MM.1S (cell line): Measurements from ENCODE around the gene NDUFS6.

ENCODE experiments used
- DNase-seq: peaks from one replicate; pipeline ENCODE4 v3.0.0-alpha.2; 2015
- H2AFZ ChIP-seq: fragments of 300-600 bp; sonication (generic); 2 replicates; pipeline ENCODE4 v1.6.0; 2016; ENCODE audit warnings: antibody characterized with exemption, low read length
- H3F3A ChIP-seq: fragments of 300-600 bp; sonication (generic); 2 replicates; pipeline ENCODE4 v1.6.1; 2016; ENCODE audit warnings: mild to moderate bottlenecking, antibody characterized with exemption, low read length, moderate library complexity, mixed read lengths; ENCODE audit not compliant: insufficient read depth
- H3K27ac ChIP-seq: fragments of 300-600 bp; sonication (generic); 2 replicates; pipeline ENCODE4 v1.5.1; 2016; ENCODE audit warnings: mild to moderate bottlenecking, low read length
- H3K27me3 ChIP-seq: fragments of 300-600 bp; sonication (generic); replicated peaks from 2 replicates; pipeline ENCODE4 v1.6.0; 2016; ENCODE audit warnings: low read length; ENCODE audit not compliant: insufficient read depth
- H3K36me3 ChIP-seq: fragments of 300-600 bp; sonication (generic); replicated peaks from 2 replicates; pipeline ENCODE4 v1.6.1; 2016; ENCODE audit warnings: mild to moderate bottlenecking, low read length, mixed read lengths; ENCODE audit not compliant: insufficient read depth
- H3K4me1 ChIP-seq: fragments of 300-600 bp; sonication (generic); 2 replicates; pipeline ENCODE4 v1.6.1; 2016; ENCODE audit warnings: low read length, mixed read lengths
- H3K4me2 ChIP-seq: fragments of 300-600 bp; sonication (generic); 2 replicates; pipeline ENCODE4 v1.6.0; 2016; ENCODE audit warnings: low read depth, low read length
- H3K4me3 ChIP-seq: fragments of 300-600 bp; sonication (generic); 2 replicates; pipeline ENCODE4 v1.5.1; 2016; ENCODE audit warnings: low read length, mixed read lengths
- H3K79me2 ChIP-seq: fragments of 300-600 bp; sonication (generic); 2 replicates; pipeline ENCODE4 v1.6.1; 2016; ENCODE audit warnings: mixed run types, low read length, mixed read lengths
- H3K9ac ChIP-seq: fragments of 300-600 bp; sonication (generic); 2 replicates; pipeline ENCODE4 v1.6.1; 2016; ENCODE audit warnings: low read length, mixed read lengths
- H3K9me2 ChIP-seq: fragments of 300-600 bp; sonication (generic); replicated peaks from 2 replicates; pipeline ENCODE4 v1.6.1; 2016; ENCODE audit warnings: mild to moderate bottlenecking, low read length, mixed read lengths; ENCODE audit not compliant: insufficient read depth
- H3K9me3 ChIP-seq: fragments of 300-600 bp; sonication (generic); replicated peaks from 2 replicates; pipeline ENCODE4 v1.6.1; 2016; ENCODE audit warnings: mild to moderate bottlenecking, low read length, mixed read lengths; ENCODE audit not compliant: insufficient read depth
- H4K20me1 ChIP-seq: fragments of 300-600 bp; sonication (generic); 2 replicates; pipeline ENCODE4 v1.6.1; 2016; ENCODE audit warnings: mild to moderate bottlenecking, low read length, moderate library complexity, mixed read lengths; ENCODE audit not compliant: insufficient read depth
- EZH2 ChIP-seq: fragments of 300-600 bp; sonication (generic); optimal IDR thresholded peaks from 2 replicates; pipeline ENCODE3; 2017; ENCODE audit warnings: low read depth, mild to moderate bottlenecking, antibody characterized with exemption, low read length, mixed read lengths
- EZH2phosphoT487 ChIP-seq: fragments of 300-600 bp; sonication (generic); IDR thresholded peaks from 2 replicates; pipeline ENCODE4 v1.6.1; 2018; ENCODE audit warnings: antibody characterized with exemption, low read length
- TF ChIP-seq, protein P1 (sequence below): fragments of 300-600 bp; sonication (generic); IDR thresholded peaks from 2 replicates; pipeline ENCODE4 v1.5.1; 2016; ENCODE audit warnings: antibody characterized with exemption, low read length, mixed read lengths

Gene NDUFS6

DNA sequence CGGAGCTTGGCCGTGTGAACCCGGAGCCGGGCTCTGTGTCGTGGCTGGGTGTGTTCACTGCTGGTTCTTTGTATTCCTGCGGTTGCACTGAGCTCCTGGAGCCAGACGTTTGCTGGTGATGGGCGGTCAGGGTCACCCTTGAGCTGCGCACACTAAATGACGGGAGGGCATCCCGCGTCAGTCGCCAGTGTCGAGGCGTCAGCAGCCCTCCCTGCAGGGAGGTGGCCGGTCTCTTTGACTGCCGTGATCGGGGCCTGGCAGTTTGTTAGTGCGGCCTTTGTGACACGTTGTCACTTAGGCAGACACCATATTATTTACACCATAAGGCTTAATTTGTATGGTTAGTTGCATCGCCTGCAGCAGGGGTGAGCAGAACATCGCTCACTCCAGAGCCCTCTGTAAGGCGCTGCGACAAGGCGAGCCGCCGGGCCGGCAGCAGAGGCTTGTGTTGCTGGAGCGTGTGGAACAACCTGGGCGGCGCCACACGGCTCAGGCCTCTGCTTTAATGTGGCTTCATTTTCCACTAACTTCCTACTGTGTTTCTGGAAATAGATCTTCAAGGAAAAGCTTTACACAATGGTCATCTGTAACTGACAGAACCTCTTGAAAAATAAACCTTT is 8.3 kb downstream of the NDUFS6 start:
- Histone ChIP-seq H3K9me2 (no peaks in the 10 kb centered on the region), H3K9me3 (no peaks in the 10 kb centered on the region), H3K4me1 (no peaks in the 10 kb centered on the region), H3K4me2 (no peak overlapping the region), H3K9ac (no peak overlapping the region), H3K27me3 (no peaks in the 10 kb centered on the region), H2AFZ (no peak overlapping the region), H4K20me1 (no peaks in the 10 kb centered on the region), H3K4me3 (no peak overlapping the region), H3K79me2 (peaks cover 70% of the 10 kb centered on the region), H3F3A (no peaks in the 10 kb centered on the region), H3K36me3 (peaks cover 28% of the 10 kb centered on the region), H3K27ac (no peak overlapping the region)
- no peak for TF ChIP-seq EZH2phosphoT487
- TF ChIP-seq, protein P1, sequence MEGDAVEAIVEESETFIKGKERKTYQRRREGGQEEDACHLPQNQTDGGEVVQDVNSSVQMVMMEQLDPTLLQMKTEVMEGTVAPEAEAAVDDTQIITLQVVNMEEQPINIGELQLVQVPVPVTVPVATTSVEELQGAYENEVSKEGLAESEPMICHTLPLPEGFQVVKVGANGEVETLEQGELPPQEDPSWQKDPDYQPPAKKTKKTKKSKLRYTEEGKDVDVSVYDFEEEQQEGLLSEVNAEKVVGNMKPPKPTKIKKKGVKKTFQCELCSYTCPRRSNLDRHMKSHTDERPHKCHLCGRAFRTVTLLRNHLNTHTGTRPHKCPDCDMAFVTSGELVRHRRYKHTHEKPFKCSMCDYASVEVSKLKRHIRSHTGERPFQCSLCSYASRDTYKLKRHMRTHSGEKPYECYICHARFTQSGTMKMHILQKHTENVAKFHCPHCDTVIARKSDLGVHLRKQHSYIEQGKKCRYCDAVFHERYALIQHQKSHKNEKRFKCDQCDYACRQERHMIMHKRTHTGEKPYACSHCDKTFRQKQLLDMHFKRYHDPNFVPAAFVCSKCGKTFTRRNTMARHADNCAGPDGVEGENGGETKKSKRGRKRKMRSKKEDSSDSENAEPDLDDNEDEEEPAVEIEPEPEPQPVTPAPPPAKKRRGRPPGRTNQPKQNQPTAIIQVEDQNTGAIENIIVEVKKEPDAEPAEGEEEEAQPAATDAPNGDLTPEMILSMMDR: no peak
- TF ChIP-seq EZH2: no peak
- no peak for DNase-seq

DNA sequence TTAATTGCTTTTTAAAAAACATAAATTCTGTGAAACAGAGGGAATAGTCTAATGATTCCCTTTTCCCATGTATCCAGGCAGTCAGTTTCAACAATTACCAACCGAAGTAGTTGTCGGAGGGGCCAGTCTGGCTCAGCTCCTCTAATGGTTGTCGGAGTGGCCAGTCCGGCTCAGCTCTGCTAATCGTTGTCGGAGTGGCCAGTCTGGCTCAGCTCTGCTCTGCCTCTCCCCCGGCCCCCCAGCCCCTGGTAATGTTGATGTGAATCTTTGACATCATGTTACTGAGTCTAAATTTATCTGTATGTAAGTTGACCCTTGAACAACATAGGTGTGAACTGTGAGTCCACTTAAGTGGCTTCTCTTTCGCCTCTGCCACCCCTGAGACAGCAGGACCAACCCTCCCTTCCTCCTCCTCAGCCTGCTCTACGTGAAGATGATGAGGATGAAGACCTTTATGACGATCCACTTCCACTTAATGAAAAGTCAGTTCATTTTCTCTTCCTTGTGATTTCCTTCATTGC is 9.4 kb downstream of the NDUFS6 start:
- H4K20me1 ChIP-seq: no peaks in the 10 kb centered on the region
- H3K4me3 ChIP-seq: no peak overlapping the region
- no peaks in the 10 kb centered on the region for H3K4me1 ChIP-seq
- H3K4me2 ChIP-seq: no peak overlapping the region
- H3K27me3 ChIP-seq: no peaks in the 10 kb centered on the region
- H3K27ac ChIP-seq: no peak overlapping the region
- no peaks in the 10 kb centered on the region for H3F3A ChIP-seq
- H3K9me2 ChIP-seq: no peaks in the 10 kb centered on the region
- no peak overlapping the region for H3K9ac ChIP-seq
- TF ChIP-seq EZH2phosphoT487 (no peak), EZH2 (no peak)
- TF ChIP-seq, protein P1: no peak
- DNase-seq: no peak
- peaks cover 59% of the 10 kb centered on the region for H3K79me2 ChIP-seq
- no peak overlapping the region for H2AFZ ChIP-seq
- no peaks in the 10 kb centered on the region for H3K9me3 ChIP-seq
- peaks cover 33% of the 10 kb centered on the region for H3K36me3 ChIP-seq

DNA sequence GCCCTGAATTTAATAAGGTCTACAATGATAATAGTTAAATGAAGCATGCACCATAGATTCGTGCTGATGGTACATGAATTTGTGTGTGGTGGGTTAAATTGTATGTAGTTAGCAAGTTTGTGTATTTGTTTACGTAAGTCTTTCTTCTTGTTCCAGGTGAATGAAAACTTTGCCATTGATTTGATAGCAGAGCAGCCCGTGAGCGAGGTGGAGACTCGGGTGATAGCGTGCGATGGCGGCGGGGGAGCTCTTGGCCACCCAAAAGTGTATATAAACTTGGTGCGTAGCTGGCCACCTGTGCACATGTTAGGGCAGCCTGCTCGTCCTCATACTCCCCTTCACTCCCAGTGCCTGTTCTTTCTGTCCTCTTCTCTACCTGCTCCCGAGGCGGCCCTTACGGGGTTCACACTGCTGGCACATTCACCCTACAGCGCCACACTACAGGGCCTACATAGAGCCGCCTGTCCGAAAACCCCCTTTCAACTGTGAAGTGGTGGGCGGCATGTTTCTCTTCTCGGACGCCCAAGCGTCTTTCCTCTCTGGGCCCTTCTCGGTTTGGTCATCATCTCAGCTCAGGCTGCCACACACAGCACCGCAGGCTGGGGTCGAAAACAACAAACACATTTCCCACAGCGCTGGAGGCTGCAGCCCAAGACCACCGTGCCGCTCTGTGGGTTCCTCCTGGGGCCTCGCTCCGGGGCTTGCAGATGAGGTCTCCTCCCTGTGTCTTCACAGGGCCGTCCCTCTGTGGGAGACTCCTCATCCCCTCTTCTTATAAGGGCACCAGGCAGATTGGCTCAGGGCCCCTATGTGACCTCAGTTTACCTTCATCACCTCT is 13.2 kb downstream of the NDUFS6 start:
- H3K36me3 ChIP-seq: peaks cover 22% of the 10 kb centered on the region

More for the DNA sequence above, 13.2 kb downstream of the NDUFS6 start:
- no peak for DNase-seq
- no peaks in the 10 kb centered on the region for H3K9me3 ChIP-seq
- no peaks in the 10 kb centered on the region for H3K9me2 ChIP-seq
- no peaks in the 10 kb centered on the region for H3F3A ChIP-seq
- H3K4me2 ChIP-seq: no peak overlapping the region
- H2AFZ ChIP-seq: no peak overlapping the region
- no peaks in the 10 kb centered on the region for H4K20me1 ChIP-seq
- no peaks in the 10 kb centered on the region for H3K27me3 ChIP-seq
- H3K4me1 ChIP-seq: no peaks in the 10 kb centered on the region
- TF ChIP-seq, protein P1: no peak
- no peak for TF ChIP-seq EZH2phosphoT487
- TF ChIP-seq EZH2: no peak
- no peak overlapping the region for H3K4me3 ChIP-seq
- H3K79me2 ChIP-seq: peaks cover 22% of the 10 kb centered on the region
- no peak overlapping the region for H3K9ac ChIP-seq
- no peak overlapping the region for H3K27ac ChIP-seq
